GM12891 (cell line): ENCODE results near the gene PCSK9.

Experiments
- PAX5 ChIP-seq: IDR thresholded peaks from 2 replicates; pipeline ENCODE4 v1.6.1; 2011; ENCODE audit warnings: low read length, moderate library complexity, mild to moderate bottlenecking; ENCODE audit not compliant: insufficient read depth, severe bottlenecking
- POLR2A ChIP-seq: IDR thresholded peaks from 2 replicates; pipeline ENCODE4 v1.6.1; 2011; ENCODE audit warnings: low read depth, low read length, control low read depth
- POLR2AphosphoS5 ChIP-seq: IDR thresholded peaks from 2 replicates; pipeline ENCODE4 v1.6.1; 2011; ENCODE audit warnings: low read depth, low read length, control low read depth
- SPI1 ChIP-seq: IDR thresholded peaks from 2 replicates; pipeline ENCODE4 v1.6.1; 2011; ENCODE audit warnings: low read depth, low read length, control low read depth

GRCh38 chr1:55061706-55062321 is 22.5 kb downstream of the PCSK9 start:
- TF ChIP-seq POLR2A (no peak), PAX5 (no peak), POLR2AphosphoS5 (no peak), SPI1 (no peak)
